GM21717 (cell line): ENCODE measurements around the gene TSHZ2.

ENCODE experiments used
- ATAC-seq: cut with Tn5 transposase; IDR thresholded peaks from one replicate; pipeline ENCODE4 v1.9.1; 2021; ENCODE audit warnings: mild to moderate bottlenecking, moderate library complexity; ENCODE audit not compliant: unreplicated experiment

Gene TSHZ2

GRCh38 chr20:53330601-53331140 is 358.5 kb downstream of the TSHZ2 start:
- no peak for ATAC-seq

- no peak for ATAC-seq
These were observed 359.2 kb downstream of the TSHZ2 start for GRCh38 chr20:53331151-53331973.

DNA sequence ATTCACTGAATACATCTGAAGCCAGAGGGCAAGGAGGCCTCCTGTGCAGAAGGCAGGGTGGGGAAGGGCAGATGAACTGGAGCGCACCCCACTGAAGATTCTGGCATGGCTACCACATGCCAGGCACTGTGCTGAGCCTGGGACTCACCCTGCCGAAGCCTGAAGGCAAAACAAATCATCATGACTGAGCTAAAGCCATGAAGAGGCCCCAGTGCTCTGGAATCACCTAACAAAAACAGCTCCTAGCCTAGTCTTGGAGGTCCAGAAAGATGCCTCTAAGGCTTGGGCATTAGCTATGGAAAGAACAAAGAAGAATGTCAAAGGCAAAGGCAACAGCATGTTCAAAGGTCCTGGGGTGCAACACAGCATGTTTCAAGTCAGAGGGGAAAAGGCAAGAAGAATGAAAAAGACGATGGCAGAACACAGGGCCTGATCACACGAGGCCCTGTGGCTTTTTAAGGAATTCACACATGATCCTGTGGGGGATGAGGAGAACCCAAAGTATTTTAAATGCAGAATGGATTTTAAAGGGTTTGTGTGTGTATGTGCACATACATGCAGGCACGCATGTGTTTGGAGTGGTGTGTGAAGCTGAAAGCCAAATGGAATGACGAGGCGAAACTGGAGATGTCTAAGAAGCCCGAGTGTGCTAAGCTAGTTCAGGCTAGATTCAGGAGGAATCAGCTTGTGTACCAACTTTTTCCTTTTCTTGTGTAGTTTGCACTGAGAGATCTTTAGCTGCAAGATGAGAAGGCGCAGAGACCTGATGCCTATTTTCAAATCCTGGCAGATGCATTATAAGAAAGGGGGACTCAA is 360.1 kb downstream of the TSHZ2 start:
- ATAC-seq: no peak

- ATAC-seq: no peak
These were observed 362.7 kb downstream of the TSHZ2 start for GRCh38 chr20:53334861-53335260.

- no peak for ATAC-seq
These were observed 363.4 kb downstream of the TSHZ2 start for GRCh38 chr20:53335555-53335954.

DNA sequence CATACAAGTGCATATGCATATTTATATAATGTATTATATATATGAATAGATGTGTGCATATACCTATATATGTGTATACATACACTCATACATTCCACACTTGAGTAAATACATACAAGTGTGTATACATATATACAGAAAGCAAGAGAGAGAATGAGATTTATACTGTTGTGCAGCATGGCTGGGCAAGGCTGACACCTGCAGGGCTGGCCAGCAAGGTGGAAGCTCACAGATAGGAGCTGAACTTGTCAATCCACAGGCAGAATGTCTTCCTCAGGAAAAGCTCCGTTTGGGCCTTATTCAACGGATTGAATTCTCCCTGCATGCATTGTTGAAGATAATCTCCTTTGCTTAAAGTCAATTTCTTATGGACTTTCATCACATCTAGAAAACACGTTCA is 364.7 kb downstream of the TSHZ2 start:
- ATAC-seq: no peak

- no peak for ATAC-seq
These were observed 365.4 kb downstream of the TSHZ2 start for GRCh38 chr20:53337390-53338101.

- ATAC-seq: no peak
These were observed 366.6 kb downstream of the TSHZ2 start for GRCh38 chr20:53338716-53339115.

DNA sequence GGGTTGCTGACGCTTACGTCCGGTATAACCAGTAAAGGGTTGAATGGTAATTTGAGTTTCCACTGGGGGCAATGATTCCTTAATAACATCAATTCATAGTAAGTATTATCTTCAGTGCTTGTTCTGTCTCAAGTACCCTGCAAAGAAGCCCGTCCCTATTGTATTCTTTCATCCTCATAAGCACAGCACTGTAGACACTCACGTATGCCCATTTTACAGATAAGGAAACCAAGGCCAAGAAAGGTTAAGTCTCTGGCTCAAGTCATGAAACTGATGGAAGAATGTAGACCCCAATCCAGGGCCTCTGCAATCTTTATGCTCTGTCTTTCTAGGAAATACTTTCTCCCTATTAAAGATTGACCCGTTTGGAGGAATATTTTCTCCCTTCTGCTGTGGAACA is 370.3 kb downstream of the TSHZ2 start:
- no peak for ATAC-seq

DNA sequence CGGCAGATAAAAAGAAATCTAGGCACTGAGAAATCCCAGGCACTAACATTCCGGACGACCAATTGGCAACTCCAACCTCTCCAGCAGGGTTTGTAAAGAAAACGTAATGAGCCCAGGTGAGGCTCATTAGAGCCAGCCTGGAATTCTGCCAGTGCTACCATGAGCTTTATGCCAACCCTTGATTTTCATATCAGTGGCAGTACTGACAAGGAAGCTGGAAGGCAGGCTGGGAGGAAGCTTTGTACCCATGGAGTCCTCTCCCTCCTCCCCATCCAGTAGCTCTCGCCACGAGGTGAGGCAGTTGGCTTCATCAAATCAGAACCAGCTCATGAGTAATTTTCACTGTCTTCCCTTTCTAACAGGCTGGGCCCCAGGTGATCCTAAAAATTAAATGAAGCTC is 371.3 kb downstream of the TSHZ2 start:
- no peak for ATAC-seq

- ATAC-seq: no peak
These were observed 372.7 kb downstream of the TSHZ2 start for GRCh38 chr20:53344891-53345290.

- ATAC-seq: no peak
These were observed 373.6 kb downstream of the TSHZ2 start for GRCh38 chr20:53345536-53346334.

DNA sequence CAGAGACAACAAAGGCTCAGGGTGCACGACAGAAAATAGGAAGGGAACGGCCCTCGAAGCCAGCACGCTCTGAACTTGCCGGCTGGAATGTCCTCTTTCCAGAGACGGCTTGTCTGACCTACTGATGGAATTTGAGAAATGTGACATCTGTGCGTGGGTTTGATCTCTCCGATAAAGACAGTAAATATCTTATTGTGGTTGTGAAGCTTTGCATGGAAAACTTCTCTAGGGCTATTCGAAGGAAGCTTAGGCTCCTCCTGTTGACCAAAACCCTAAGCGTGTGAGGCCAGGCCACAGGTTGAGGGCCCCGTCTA is 374.1 kb downstream of the TSHZ2 start:
- ATAC-seq: no peak

DNA sequence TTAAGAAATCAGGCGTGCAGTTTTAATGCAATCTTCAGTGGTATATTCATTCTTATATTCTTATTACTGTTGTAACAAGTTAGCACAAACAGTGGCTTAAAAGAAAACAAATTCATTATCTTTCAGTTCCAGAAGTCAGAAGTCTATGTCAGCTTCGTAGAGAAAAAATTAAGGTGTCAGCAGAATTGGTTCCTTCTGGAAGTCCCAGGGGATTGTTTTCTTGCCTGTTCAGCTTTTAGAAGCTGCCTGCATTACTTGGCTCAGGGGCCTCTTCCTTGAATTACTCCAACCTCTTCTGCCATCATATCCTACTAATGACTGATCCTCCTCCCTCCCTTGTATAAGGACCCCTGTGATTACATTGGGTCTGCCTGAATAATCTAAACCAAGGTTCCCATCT is 377.6 kb downstream of the TSHZ2 start:
- ATAC-seq: no peak

GRCh38 chr20:53352727-53353440 is 380.7 kb downstream of the TSHZ2 start:
- ATAC-seq: no peak

DNA sequence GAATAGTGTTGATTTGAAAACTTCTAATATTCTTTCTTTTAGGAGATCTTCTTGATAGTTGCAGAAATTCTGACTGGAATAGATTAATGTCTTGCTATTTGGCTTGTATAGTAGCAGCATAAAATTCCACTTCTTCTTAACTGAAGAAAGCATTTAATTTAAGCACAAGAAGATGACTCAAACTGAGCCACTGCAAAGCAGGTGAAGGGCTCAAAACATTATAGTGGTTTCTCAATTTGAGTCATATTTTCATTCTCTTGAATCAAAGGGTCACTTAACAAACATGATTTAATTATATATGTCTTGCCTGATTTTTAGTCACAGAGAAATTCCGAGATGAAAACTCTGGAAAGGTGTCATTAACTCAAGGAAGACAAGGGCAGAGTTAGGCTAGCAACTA is 382.2 kb downstream of the TSHZ2 start:
- no peak for ATAC-seq

DNA sequence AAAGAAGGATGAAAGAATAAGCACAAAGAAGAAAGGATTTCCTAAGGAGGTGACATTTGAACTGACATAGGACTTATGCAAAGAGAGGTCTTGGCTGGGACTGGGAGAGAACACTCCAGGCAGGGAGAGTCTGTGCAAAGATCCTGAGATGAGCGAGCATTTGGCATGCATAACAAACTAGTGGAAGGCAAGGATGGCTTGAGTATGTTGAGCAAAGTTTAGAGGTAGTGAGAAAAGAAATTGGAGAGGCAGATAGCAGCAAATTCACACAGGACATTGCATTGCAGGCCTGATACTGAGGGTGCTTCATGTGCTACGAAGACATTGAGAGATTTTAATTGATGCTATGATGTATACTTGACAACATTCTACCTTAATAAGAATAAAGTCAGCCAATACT is 383.6 kb downstream of the TSHZ2 start:
- no peak for ATAC-seq

DNA sequence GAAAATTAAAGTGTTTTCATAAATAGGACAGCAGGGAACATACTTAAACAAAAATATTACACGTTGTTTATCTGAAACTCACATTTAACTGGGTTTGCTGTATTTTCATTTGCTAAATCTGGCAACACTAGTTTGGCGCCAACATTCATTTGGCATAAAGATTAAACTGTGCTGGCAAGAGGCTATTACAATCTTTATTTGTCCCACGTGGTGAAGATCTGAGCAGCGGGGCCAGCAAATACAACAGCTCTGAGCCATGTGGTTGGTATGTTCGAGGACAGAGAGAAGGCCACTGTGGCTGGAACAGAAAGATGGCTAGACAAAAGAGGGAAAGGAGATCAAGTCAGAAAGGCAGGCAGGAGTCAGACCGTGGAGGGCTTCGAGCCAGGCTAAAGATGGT is 387.3 kb downstream of the TSHZ2 start:
- ATAC-seq: no peak

- ATAC-seq: no peak
These were observed 388.7 kb downstream of the TSHZ2 start for GRCh38 chr20:53360852-53361251.

DNA sequence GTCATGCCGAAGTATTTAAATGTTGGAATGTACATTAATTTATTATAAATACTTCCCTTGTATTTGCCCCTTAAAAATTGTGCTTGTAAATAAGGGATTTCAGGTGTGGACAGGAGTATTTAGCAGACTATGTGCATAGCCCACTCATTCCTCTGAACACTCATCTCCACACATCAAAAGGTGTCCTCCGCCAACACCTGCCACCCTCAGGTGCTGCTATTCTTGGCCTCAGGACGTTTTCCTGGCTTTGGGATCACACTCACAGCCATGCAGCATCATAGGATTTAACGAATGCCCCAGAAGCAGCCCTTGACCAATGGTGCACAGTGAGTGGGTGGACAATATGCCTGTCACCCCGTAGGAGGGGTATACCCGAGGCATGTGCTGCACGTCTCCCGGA is 390.6 kb downstream of the TSHZ2 start:
- no peak for ATAC-seq
